Measurements from ENCODE around the gene BAZ2B. TPM values are rescaled to one million over a fixed set of nuclear protein-coding genes. Genes with fewer than 3 reads are reported as not detected.

The BAZ2B gene
- total RNA-seq, 2 experiments from 2014 or later: 3.7 to 11.8 TPM

GRCh38 chr2:159307942-159308341 lies 308.4 kb downstream of the BAZ2B start:
- H3K79me2 ChIP-seq (ENCODE audit: insufficient read depth, low read depth, low read length): no peaks in the 10 kb centered on the region
- no peaks in the 10 kb centered on the region for H4K20me1 ChIP-seq (ENCODE audit: insufficient read depth, low read length)
- H2AFZ ChIP-seq (ENCODE audit: low read length): no peak overlapping the region
- BruUV-seq (replicated peaks): no TSS peak
- H3K9me2 ChIP-seq (ENCODE audit: insufficient read depth, low read length): no peaks in the 10 kb centered on the region
- H3K27ac ChIP-seq (ENCODE audit: low read depth, low read length, poor library complexity, severe bottlenecking): no peak overlapping the region
- intact Hi-C loops (cut with micrococcal nuclease; ENCODE audit: unreplicated experiment): no loop called here
- H3K4me1 ChIP-seq (ENCODE audit: insufficient read depth, low read length, poor library complexity, severe bottlenecking): no peaks in the 10 kb centered on the region
- H3K9me3 ChIP-seq (ENCODE audit: low read length): no peaks in the 10 kb centered on the region
- H3K4me2 ChIP-seq (ENCODE audit: low read length): no peak overlapping the region
- DNase-seq (ENCODE audit: low spot score): no peak
- H3K36me3 ChIP-seq (ENCODE audit: insufficient read depth, low read length): no peaks in the 10 kb centered on the region
- no peak overlapping the region for H3K4me3 ChIP-seq (ENCODE audit: low read depth, low read length, poor library complexity, severe bottlenecking)
- TF ChIP-seq EZH2phosphoT487 (IDR thresholded peaks at IDR 0.05; ENCODE audit: borderline replicate concordance, low read depth, low read length) (no peak), CTCF (conservative IDR thresholded peaks at IDR 0.05; ENCODE audit: low read length) (no peak)
- CTCF ChIA-PET (ENCODE audit: unreplicated experiment): no interaction called here
- POLR2A ChIA-PET: interaction anchor here (0.9 kb wide), 1 partner anchor 9 kb away, joined by 4 read pairs; no protein-coding TSS in a partner anchor

GRCh38 chr2:159300586-159300985 lies 315.8 kb downstream of the BAZ2B start:
- no peaks in the 10 kb centered on the region for H3K9me2 ChIP-seq (ENCODE audit: insufficient read depth, low read length)
- H2AFZ ChIP-seq (ENCODE audit: low read length): no peak overlapping the region
- POLR2A ChIA-PET: interaction anchor here (0.6 kb wide), 1 partner anchor 10 kb away, joined by 3 read pairs; no protein-coding TSS in a partner anchor
- no peaks in the 10 kb centered on the region for H3K79me2 ChIP-seq (ENCODE audit: insufficient read depth, low read depth, low read length)
- H3K4me1 ChIP-seq (ENCODE audit: insufficient read depth, low read length, poor library complexity, severe bottlenecking): no peaks in the 10 kb centered on the region
- no peak overlapping the region for H3K4me3 ChIP-seq (ENCODE audit: low read depth, low read length, poor library complexity, severe bottlenecking)
- TF ChIP-seq EZH2phosphoT487 (IDR thresholded peaks at IDR 0.05; ENCODE audit: borderline replicate concordance, low read depth, low read length) (no peak), CTCF (conservative IDR thresholded peaks at IDR 0.05; ENCODE audit: low read length) (no peak)
- no peak for DNase-seq (ENCODE audit: low spot score)
- H3K36me3 ChIP-seq (ENCODE audit: insufficient read depth, low read length): no peaks in the 10 kb centered on the region
- intact Hi-C loops (cut with micrococcal nuclease; ENCODE audit: unreplicated experiment): no loop called here
- H3K4me2 ChIP-seq (ENCODE audit: low read length): no peak overlapping the region
- no peak overlapping the region for H3K27ac ChIP-seq (ENCODE audit: low read depth, low read length, poor library complexity, severe bottlenecking)
- no TSS peak for BruUV-seq (replicated peaks)
- CTCF ChIA-PET (ENCODE audit: unreplicated experiment): no interaction called here
- H3K9me3 ChIP-seq (ENCODE audit: low read length): no peaks in the 10 kb centered on the region
- H4K20me1 ChIP-seq (ENCODE audit: insufficient read depth, low read length): no peaks in the 10 kb centered on the region

- Histone ChIP-seq H3K36me3 (ENCODE audit: insufficient read depth, low read length) (no peaks in the 10 kb centered on the region), H3K4me2 (ENCODE audit: low read length) (no peak overlapping the region), H3K9me2 (ENCODE audit: insufficient read depth, low read length) (no peaks in the 10 kb centered on the region), H2AFZ (ENCODE audit: low read length) (no peak overlapping the region), H3K79me2 (ENCODE audit: insufficient read depth, low read depth, low read length) (no peaks in the 10 kb centered on the region), H3K4me3 (ENCODE audit: low read depth, low read length, poor library complexity, severe bottlenecking) (no peak overlapping the region), H3K9me3 (ENCODE audit: low read length) (no peaks in the 10 kb centered on the region), H3K27ac (ENCODE audit: low read depth, low read length, poor library complexity, severe bottlenecking) (no peak overlapping the region), H3K4me1 (ENCODE audit: insufficient read depth, low read length, poor library complexity, severe bottlenecking) (no peaks in the 10 kb centered on the region), H4K20me1 (ENCODE audit: insufficient read depth, low read length) (no peaks in the 10 kb centered on the region)
- ChIA-PET POLR2A (no interaction called here), CTCF (ENCODE audit: unreplicated experiment) (no interaction called here)
- no peak for DNase-seq (ENCODE audit: low spot score)
- no TSS peak for BruUV-seq (replicated peaks)
- no peak for TF ChIP-seq EZH2phosphoT487 (IDR thresholded peaks at IDR 0.05; ENCODE audit: borderline replicate concordance, low read depth, low read length)
- TF ChIP-seq CTCF (conservative IDR thresholded peaks at IDR 0.05; ENCODE audit: low read length): no peak
- intact Hi-C loops (cut with micrococcal nuclease; ENCODE audit: unreplicated experiment): no loop called here
Observed at GRCh38 chr2:159298967-159299366, 317.4 kb downstream of the BAZ2B start.
